Measurements from ENCODE around the gene MSN.

The MSN gene

DNA sequence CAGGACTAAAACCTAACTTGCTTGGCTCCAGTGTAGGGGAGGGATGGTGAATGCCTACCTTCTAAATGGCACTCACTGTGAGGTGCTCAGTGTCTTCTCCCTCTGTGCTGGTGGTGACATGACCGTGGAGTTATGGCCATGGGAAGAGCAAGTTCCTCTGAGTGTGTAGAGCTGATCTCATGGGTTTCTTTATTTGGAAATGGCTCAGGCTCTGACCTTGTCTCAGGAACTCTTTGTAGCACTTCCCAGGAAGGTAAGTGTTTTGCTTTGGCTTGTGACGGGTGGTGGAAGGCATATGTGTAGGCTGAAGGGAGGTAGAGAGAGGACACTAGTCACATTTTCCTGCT lies 6.4 kb downstream of the MSN start:
- DNase-seq (ENCODE audit: low read depth in 2 of 2): no peak

DNA sequence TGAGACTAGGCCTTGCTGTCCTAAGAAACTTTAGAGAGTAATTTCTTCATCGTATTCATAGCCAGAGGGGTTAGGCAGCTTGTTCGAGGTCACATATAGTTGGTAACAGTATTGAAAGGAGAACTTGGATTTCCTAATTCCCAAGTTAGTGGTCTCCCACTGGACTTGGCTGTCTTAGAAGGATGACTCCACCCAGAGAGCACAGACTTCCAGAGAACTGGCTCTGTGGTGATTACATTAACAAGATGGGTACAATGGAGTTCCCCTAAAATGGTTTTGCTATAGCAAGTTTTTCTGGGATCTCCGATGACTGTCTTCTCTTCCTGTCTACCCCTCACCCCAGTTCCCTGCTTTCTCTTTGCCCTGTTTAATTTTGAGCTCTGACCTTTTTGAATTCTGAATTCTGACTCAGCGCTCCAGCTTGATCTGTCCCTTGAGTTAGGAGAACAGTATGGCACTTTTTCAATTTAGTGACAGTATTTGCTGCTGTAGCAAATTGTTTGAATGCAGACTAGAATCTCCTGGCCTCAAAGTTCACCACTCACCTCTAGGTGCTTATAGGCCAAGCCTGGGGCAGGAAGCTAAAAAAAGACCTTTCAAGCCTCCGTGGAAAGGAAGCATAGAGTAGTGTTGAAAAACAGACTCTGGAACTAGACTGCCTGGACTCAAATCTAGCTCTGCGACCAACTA lies 6.9 kb downstream of the MSN start:
- no peak for DNase-seq (ENCODE audit: low read depth in 2 of 2)

DNA sequence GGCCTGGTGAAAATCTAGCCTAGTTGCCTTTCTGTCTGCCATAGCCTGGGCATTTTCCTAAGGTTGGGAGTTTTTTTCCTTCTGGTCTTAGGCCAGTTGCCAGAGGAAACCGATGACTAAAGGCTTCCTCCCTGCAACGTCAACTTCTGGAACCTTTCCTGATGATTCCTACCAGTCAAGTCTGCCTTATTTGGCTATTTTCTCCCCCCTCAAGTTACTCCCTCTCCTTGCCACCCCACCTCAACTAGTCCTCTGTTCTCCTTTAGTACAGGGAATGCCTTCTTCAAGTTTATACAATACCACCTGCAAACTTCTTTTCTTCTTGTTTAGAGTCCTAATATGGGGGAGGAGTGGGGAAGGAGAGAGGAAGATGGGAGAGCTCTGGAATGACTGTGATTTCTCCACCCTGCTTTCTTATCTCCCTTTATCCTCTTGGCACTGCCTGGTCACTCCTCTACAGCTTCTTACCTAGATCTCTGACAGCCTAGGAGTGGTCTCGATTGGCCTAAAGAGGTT lies 10.6 kb downstream of the MSN start:
- no peak for DNase-seq (ENCODE audit: low read depth in 2 of 2)

DNA sequence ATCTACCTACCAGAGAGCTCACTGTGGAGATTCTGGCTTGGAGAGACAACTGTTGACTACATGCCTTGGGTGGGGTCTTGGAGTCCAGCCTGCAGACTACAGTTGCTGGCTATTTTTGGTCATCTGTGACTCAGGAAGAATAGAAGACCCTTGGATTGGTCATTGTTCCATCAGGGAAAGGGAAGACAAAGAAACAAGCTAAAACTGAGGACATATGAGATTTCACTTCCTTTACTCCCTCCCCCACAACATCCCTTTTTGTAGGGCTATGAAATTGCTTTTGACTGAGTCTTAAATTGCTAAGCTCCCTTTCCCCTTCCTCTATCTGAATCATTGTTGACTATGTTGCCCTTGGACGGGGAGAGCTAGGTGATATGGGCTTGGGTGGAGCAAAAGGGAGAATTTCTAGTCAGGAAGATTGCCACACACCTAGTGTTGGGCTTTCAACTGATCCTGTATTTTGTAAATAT lies 11.7 kb downstream of the MSN start:
- no peak for DNase-seq (ENCODE audit: low read depth in 2 of 2)

DNA sequence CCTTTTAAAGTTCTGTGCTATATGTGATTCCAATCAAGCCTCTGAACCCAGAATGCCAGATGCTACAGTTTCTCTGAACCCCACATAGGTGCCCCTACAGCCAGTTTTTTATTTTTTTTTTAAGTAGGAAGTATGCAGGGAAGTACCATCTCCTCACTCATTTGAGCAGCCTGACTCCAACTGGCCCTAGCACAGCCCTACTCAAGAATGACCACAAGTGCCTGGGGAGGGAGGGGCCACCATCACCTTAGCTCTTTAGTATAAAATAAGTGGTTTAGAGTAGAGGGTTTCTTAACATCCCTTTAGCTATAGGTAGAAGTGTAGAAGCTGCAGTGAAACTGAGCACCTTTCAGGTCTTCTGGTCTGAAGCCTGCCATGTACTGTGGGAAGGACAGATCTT lies 14.4 kb downstream of the MSN start:
- DNase-seq (ENCODE audit: low read depth in 2 of 2): no peak

DNA sequence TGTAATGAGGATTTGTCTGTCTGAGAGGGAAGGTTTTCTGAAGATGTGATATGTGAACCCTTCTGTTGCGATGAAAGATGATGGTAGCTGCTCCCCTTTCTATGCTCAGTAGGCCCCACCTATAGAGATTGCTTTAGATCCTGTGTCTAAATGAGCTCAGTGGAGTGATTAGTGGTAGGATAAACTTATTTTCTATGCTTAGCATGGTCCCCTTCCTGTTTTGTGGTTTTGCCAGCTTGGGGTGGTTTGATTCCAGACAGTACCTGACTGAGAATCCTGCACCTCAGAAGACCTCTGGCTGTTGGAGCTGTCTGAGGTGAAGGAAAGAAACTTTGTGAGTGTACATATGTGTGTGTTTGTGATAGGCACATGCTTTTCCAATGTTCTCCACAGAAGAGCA lies 17.7 kb downstream of the MSN start:
- DNase-seq (ENCODE audit: low read depth in 2 of 2): no peak

DNA sequence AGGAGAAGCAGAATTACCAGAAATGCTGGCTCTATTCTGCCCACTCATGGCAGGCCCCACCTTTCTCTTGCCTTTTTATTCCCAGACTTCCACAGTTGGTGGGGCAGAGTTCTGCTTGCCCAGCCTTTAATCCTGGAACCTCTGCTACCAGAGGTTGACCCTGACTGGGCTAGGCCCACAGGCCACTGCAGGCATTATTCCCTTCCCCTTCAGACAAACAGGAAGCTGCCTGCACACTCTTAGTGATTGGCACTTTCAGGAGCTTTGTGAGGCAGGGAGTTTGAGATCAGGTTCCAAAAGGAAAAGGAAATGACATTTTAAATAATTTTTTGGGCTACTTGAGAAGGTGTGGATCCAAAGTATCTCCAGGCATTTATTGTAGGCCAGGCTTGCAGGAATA lies 18.8 kb downstream of the MSN start:
- no peak for DNase-seq (ENCODE audit: low read depth in 2 of 2)

DNA sequence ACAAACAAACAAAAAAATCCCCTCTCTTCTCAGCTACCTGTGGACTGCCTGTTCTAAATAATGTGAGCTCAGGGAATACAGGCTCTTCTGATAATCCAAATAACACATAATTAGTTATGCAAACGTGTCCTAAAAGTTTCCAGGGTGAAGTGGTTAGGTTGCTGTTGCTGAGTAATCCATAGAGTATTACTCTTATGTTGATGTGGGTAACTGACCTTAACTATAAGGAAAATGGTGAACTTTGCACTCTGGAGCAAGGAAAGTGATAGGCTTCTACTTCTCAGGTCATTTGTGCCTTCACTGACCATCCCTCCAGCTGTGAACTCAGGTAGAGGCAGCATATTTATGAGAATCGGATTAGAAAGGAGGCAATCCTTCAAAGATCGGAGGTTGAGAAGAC lies 19.9 kb downstream of the MSN start:
- no peak for DNase-seq (ENCODE audit: low read depth in 2 of 2)

DNA sequence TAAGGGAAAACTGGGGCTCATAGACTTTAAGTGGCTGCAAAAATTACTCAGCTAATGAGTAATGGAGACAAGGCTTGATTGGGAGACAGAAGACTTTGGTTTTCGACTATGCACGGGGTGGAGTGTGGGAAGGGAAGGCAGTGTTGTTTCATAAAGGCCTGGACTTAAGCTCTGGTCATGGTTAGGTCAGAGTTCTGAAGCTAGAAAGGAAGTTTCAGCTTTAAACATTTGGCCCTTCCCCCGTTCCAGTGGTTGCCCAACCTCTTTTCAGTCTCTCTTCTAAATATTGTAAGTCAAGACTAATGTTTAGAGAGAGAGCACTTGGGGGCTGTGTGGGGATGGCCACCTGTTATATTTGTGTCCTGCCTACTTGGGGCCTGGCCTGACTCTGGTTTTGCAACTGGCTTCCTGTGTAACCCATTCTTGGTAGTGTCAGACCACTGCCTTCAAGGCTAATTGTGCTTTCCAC lies 21.0 kb downstream of the MSN start:
- DNase-seq (ENCODE audit: low read depth in 2 of 2): no peak

DNA sequence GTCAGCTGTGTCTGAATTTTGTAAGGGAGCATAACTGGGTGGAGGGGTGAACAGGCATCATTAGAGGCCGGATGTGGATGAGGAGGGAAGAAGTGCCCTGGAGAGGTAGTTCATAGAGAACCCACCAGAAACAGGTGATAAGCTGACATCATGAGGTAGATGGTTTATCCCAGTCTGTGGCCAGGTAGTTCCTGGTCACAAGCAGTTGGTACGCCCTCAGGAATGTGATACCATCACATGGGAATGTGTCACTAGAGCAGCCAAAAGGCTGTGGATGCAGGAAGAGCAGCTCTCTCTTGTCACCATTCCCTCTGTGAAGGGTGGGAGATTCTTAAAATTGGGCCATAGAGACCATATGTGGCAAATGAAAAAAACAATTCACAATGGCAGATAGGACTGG lies 21.9 kb downstream of the MSN start:
- DNase-seq (ENCODE audit: low read depth in 2 of 2): no peak

DNA sequence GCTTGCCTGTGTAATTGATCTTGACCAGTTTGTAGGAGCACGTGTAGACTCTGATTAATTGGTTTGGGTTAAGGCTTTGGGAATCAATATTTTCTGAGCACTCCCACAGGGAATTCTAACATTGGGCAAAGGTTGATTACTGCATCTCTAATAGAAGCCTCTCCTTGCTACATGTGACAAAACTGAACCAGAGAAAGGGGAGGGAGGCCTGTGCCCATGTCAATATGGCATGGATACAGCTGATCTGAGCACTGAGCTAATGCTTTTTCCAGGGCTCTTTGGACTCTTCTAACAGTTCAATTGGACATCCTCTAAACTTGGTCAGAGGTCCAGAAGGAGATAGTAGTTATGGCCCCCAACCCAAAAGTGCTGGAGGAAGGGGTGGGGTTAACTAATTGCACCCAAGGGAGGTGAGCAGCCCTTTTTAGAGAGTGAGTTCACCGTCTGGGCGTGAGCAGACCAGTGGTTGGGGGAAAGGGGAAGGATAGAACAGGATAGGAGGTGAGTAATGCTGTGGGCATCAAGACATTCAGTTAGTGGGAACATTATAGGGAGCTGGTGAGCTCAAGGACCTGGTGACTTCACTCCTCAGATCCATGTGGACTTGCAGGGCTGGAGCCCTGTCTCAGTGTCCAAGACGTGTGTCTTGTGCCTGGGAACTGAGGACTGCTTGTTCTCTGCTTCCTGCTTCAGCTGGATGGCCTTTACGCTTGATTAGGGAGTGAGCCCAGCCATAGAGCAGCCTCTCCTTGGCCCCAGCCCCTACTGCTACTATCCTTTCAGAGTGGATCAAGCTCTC lies 22.8 kb downstream of the MSN start:
- no peak for DNase-seq (ENCODE audit: low read depth in 2 of 2)

DNA sequence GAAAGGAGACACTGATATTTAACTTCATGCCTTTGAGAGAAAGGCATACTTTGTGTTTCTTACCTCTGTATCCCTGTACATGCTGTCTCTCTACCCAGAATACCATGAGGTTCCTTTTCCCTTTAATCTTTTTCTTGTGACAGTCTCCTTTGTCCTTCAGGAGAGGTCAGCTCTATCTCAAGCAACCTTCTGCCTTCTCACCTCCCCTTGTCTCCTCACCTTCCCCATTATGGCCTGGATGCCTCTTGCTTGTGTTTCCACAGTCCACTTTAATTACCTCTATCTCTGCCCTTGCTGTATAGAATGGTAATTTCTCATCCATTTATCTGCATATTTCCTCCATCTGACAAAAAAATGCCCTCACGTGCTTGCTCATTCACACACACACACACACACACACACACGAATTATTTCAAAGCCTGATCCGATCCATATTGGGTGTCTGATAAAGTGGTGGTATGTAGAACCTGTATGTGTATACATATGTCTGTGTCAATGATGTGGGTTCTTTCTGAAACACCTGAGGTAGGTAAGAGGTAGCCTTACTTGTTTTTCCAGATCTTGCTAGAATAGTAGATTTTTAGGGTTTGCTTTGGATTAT lies 28.5 kb downstream of the MSN start:
- no peak for DNase-seq (ENCODE audit: low read depth in 2 of 2)

DNA sequence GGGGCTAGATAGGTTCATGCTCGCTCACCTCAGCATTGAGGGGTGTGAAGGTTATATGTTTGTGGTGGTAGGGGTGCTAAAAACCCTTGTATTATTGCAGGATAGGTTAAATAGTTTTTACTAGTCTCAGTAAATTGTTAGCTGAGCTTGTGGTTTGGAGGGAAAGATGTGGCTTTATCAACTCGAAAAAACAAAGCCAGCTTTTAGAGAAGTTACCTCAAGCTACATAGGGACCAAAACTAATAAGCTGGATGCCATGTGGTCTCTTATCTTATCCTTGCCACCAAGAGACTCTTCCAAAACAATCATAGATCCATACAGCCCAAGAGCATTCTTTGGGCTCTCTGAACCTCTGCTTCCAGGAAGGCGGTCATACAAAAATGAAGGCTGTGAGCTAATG lies 29.2 kb downstream of the MSN start:
- DNase-seq (ENCODE audit: low read depth in 2 of 2): no peak

DNA sequence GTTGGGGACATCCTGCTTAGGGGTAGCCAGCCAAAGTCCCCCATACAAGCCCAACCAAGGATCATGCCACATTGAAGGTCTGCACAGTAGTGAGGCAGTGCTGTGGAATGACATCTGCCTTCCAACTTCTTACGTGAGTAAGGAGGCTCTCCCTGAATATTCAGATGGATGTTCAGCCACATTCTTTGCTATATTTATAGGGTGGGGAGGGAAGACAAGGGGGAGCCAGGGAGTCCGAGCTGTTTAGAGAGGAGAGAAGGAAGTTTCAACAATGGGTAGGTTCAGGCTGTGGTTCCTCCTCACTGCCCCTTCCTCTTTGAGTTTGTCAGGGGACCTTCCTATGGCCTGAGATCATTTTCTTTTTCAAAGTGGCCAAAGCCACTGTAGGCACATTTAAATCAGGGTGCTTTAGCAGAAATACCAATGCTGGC lies 29.8 kb downstream of the MSN start:
- no peak for DNase-seq (ENCODE audit: low read depth in 2 of 2)

DNA sequence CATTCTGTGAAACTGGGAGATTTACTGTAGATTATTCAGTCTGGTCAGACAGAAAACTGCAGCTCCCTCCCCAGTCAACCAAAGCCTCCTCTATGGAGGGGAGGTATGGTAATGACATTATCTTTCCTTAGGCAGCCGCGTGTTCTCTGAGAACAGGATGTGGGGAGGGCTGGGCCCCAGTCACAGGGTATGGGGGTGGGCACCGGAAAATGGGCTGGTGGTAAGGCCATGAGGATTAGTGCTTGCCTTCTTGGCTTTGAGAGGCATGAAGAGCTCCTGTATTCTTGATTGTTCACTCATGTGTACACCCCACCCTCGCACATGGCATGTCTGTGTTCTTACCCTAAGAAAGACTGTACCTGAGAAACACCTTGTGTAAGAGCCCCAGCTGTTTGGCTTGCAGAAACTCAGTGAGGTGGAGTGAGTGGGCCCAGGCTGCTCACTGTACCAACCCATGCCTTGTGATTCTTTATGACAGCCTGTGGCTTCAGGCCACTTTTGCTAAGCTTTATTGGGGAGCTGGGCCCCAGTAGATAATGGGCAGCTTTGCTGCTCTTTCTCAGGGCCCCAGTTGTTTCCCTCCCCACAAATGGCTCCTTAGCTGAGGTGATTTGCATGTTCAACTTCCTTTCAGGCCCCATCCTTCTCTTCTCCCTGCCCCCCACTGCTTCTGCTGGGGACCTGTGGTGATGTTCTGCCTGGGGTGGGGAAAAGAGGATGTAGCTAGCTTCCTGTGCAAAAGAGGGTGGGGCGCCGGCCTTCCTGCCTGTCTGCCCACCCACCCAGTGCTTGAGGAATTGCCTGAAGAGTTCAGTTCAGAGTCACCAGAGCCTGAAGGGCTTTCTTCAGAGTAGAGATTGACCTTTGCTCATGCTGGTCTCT lies 30.7 kb downstream of the MSN start:
- peak; percentile 49 to 54 for DNase-seq (ENCODE audit: low read depth in 2 of 2)

DNA sequence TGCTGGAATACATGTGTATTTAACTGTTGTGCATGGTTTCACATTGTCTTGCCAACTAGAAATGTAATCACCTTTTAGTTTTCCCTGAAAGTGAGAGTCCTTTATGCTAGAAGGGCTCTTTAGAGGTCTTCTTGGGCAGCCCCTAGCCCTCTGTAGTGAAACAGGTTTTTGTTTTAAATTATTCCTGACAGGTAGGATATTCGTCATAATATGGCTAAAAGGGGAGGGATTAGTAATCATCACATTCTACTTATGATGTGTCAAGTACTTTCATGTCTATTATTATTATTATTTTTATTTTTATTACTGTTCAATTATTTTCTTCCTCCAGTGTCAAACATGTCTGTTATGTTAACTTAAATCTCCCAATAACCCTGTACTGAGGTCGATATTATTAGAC lies 35.5 kb downstream of the MSN start:
- DNase-seq (ENCODE audit: low read depth in 2 of 2): no peak

DNA sequence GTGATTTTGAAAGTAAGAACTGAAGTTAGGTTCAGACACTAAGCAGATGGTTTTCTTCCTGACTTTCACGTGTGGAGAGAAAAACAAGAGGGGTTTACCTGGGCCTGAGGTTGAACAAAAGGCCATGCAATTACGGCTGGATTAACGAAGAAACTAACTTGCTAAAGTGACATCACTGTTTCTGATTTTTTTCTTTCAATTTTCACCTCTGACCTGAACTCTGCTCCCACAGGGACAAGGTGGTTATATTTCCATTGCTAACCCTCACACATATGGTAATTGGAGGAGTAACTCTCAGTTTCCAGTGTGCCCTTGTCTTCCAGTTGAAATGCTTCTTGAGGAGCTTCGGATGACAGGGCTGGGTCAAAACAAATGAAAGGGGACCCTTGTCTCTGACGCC lies 38.0 kb downstream of the MSN start:
- no peak for DNase-seq (ENCODE audit: low read depth in 2 of 2)

DNA sequence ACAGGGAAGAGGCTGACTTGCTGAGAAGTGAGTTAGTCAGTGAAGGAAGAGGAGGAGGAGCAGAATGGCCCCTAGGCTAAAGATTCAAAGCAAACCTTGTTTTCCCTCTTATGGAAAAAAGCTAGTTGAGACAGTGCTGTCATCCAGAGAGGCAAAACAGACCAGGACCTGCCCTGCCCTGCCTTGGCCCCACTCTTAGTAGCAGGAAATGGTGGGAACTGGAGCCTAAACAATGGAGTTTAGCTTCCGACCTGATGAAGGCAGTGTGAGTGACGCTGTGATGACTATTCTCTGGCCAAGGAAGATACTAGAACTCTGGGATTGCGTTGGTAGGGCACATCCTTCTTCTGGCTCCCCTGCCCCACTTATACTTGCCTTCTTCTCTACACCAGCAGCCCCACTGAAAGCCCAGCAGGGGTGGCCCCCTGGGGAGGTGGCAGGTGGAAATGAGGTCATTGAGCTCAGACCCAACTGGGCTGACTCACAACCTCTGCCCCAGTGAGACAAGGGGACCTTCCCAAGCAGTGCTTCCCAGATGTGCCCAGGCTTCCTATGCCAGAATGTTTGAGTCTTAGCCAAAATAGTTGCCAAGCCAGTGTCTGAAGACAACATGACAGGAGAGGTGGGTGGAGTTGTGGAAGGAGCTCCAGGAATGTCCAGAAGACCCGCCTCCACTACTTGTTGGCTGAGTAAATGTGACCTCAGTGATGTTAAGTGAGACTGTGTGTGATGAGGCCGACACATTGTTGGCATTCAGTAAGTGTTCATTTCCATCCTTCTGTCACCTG lies 38.8 kb downstream of the MSN start:
- peak in 1 of 2 donors; percentile 30 for DNase-seq (ENCODE audit: low read depth in 2 of 2)

DNA sequence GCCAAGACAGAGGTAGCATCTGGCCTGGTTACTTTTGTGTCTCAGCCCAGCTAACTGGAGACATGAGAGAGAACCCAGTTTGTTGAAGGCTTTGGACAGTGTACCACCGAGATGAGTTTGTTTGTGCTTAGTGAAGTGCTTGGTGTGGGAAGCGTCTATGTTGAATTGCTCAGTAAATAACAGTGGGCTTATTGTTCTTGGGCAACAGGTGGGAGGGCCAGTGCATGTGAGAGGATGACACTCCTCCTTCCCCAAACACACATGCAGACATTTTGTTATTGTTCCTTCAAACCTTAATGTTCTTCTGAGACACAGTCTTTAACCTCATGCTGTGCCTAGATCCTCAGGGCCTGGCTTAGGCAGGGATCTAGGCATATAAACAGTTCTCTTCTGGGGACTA lies 39.7 kb downstream of the MSN start:
- DNase-seq (ENCODE audit: low read depth in 2 of 2): no peak

DNA sequence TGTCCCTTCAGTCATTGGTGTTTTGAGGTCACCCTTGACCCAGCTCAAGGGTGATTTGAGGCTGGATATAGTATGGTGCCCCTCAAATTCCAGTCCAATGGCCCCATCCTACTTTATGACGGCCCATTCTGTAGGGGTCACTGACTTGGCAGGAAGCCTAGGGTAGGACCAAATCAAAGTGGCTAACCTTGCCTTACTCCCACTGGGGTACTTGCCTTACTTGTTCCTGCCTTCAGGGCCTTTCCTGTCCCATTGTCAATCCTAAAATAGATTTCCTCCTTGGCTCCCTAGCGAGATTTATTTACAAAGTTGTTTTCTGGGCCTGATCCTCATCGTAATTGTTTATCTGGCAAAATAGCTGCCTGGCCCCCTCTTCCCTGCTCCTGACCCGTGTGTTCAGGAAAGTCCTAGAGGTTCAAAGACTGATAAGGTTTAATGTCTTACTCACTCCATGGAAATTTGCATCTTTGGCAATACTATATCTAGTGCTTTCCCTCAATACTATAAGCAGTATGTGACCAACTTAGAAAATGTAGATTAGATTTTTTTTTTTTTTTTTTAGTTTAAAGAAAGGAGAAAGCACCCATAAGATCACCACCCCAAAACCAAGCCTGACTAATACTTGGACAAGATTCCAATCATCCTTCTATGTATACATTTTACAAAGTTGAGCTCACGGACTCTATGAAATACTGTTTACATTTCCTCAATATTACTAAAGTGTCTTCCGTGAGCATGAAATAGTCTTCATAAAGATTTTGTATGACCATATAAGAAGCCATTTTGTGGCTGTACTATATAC lies 44.8 kb downstream of the MSN start:
- DNase-seq (ENCODE audit: low read depth in 2 of 2): no peak

All from stimulated activated CD4-positive, alpha-beta T cell treated with anti-CD3 and anti-CD28 coated beads, Interleukin-4, amount 100 ng/mL, for 48 hours (primary cell).